Pulmonary artery endothelial cell (primary cell): Measurements from ENCODE around the gene GLB1L2. TPM values are rescaled to one million over a fixed set of nuclear protein-coding genes. Genes with fewer than 3 reads are reported as not detected.

Experiments
- DNase-seq: peaks from one replicate; pipeline ENCODE4 v3.0.0-alpha.2; 2011; ENCODE audit warnings: low read depth, low spot score
- total RNA-seq: library from RNA; depleted of rRNA; stranded (reverse); fragments of >200 nt; gene quantifications from 2 replicates; pipeline ENCODE4 v1.2.3, GENCODE V29; 2014

The GLB1L2 gene
- total RNA-seq, 1 donor from 2014 or later, result 0.59 TPM

- no peak for DNase-seq
Measured at GRCh38 chr11:134364261-134364660, 32.5 kb downstream of the GLB1L2 start.

GRCh38 chr11:134365011-134365925 lies 33.5 kb downstream of the GLB1L2 start:
- no peak for DNase-seq

GRCh38 chr11:134366254-134366653 lies 34.5 kb downstream of the GLB1L2 start:
- no peak for DNase-seq

- no peak for DNase-seq
Measured at GRCh38 chr11:134367781-134368180, 36.0 kb downstream of the GLB1L2 start.

GRCh38 chr11:134369656-134370525 lies 38.1 kb downstream of the GLB1L2 start:
- no peak for DNase-seq

GRCh38 chr11:134370526-134371435 lies 39.0 kb downstream of the GLB1L2 start:
- no peak for DNase-seq

- no peak for DNase-seq
Measured at GRCh38 chr11:134371436-134372185, 39.8 kb downstream of the GLB1L2 start.

GRCh38 chr11:134372536-134372935 lies 40.7 kb downstream of the GLB1L2 start:
- no peak for DNase-seq

- no peak for DNase-seq
Measured at GRCh38 chr11:134372961-134373360, 41.2 kb downstream of the GLB1L2 start.

GRCh38 chr11:134373591-134374052 lies 41.8 kb downstream of the GLB1L2 start:
- DNase-seq, result no peak

- DNase-seq, result no peak
Measured at GRCh38 chr11:134374171-134374570, 42.4 kb downstream of the GLB1L2 start.

GRCh38 chr11:134374891-134375550 lies 43.2 kb downstream of the GLB1L2 start:
- DNase-seq, result no peak

- no peak for DNase-seq
Measured at GRCh38 chr11:134376150-134376921, 44.5 kb downstream of the GLB1L2 start.

GRCh38 chr11:134377876-134378275 lies 46.1 kb downstream of the GLB1L2 start:
- no peak for DNase-seq

GRCh38 chr11:134379241-134379640 lies 47.5 kb downstream of the GLB1L2 start:
- no peak for DNase-seq

- DNase-seq, result no peak
Measured at GRCh38 chr11:134380229-134380628, 48.4 kb downstream of the GLB1L2 start.

- DNase-seq, result no peak
Measured at GRCh38 chr11:134380785-134381184, 49.0 kb downstream of the GLB1L2 start.

GRCh38 chr11:134382257-134382656 lies 50.5 kb downstream of the GLB1L2 start:
- no peak for DNase-seq

GRCh38 chr11:134382830-134383229 lies 51.0 kb downstream of the GLB1L2 start:
- no peak for DNase-seq
